NOMO-1 treated with DMSO at 0.1 percent for 48 hours (cell line): ENCODE results near the gene CEBPZOS.
"Not testable (repeated sequence)": the region's sequence is repeated elsewhere in the genome, so short reads cannot be mapped to it uniquely, and the experiment has no call there.

Experiments
- DNase-seq: peaks from one replicate; lab custom pipeline; 2025; ENCODE audit not compliant: unreplicated experiment; lab: John Stamatoyannopoulos, UW

CEBPZOS gene

GRCh38 chr2:37190290-37190689, 6.0 kb upstream of the CEBPZOS start:
- DNase-seq = peak; percentile 74

- DNase-seq = no peak
Observed at GRCh38 chr2:37191253-37191652, 5.0 kb upstream of the CEBPZOS start.

DNA sequence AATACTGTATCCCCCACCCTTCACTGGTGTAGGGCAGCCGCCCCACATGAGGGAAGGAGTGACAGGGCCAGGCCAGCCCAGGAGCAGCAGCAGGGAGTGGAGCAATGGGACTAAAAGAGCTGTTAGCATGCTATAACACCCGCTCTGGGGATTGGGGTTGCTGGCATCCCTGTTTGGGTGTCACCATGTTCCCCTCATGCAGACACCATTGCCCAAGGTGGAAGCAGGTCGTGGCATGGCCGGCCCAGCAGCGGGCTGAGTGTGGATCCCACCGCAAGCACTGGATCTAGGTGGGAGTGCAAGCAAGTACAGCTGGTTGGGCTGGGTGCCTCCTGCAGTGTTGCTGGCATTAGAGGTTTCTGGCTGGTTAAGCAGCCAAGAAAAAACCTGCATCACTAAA, 4.5 kb upstream of the CEBPZOS start:
- no peak for DNase-seq

DNA sequence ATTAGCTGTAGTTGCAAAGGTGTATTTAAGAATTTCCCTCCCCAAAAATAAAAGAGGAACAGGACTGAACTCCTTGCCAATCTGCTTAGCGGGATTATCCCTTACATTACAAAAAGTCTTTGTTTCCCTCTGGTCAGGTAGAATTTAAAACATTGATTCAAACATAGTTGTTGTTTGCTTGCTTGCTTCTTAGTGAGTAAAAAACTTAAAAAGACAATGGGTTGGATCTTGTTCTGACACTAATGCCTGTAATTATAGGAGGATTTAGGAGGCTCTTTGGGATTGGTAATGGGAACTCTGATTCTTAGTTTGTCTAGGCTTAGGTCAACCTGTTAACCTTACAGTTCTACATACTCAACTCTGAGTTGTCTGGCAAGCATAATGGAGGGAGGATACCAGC, 3.7 kb upstream of the CEBPZOS start:
- DNase-seq = no peak

- not testable (repeated sequence) for DNase-seq
Observed at GRCh38 chr2:37195862-37196319, 405 bp upstream of the CEBPZOS start.

DNA sequence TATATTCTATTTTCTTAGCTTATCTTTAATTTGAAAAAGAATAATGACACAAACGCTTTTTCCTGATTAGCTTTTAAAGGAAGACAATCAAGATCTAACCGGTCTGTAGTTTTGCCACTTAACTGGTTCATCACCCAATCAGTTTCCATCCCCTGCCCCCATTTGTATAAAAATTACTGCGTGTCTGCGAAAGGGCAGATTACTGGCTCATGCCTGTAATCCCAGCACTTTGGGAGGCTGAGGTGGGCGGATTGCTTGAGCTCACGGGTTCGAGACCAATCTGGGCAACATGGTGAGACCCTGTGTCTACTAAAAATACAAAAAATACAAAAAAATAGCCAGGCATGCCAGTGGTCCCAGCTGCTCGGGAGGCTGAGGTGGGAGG, 2.4 kb downstream of the CEBPZOS start:
- no peak for DNase-seq

DNA sequence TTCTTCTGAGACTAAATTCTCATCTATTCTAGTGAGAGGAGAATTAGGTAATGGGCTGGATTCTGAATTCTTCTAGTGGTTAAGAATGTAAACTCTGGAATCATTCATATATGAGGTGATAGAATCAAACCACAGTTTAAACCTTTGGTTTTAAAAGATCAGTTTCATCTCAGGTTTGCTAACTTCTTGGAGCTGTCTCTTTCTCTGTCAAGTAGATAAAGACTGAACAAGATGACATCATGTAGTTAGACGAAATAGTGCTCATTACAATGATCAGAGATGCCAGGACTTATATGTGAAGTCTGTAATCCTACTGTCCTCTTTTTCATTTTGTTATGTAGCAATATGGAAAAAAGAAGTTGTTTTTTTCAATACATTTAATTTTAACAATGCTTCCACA, 4.9 kb downstream of the CEBPZOS start:
- DNase-seq = no peak

DNA sequence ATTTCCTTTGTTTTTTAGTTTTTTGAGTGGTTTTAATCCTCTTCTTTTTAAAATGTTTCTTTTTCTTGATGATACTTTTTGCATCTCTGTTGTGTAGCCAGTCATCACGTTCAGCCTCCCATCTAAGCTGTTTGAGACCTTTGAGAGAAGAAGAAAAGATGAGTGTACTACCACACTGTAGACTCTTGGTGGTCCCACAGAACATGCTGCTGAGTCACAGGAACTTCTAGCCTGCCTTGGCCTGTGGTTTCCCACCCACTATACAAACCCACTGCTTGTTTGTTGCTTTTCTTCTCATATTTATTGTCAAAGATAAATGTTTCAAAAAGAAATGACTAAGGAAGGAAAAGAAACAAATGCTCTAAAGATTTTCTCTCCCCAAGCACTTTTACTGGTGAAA, 5.5 kb downstream of the CEBPZOS start:
- DNase-seq = no peak

- no peak for DNase-seq
Observed at GRCh38 chr2:37203708-37204107, 7.4 kb downstream of the CEBPZOS start.

DNA sequence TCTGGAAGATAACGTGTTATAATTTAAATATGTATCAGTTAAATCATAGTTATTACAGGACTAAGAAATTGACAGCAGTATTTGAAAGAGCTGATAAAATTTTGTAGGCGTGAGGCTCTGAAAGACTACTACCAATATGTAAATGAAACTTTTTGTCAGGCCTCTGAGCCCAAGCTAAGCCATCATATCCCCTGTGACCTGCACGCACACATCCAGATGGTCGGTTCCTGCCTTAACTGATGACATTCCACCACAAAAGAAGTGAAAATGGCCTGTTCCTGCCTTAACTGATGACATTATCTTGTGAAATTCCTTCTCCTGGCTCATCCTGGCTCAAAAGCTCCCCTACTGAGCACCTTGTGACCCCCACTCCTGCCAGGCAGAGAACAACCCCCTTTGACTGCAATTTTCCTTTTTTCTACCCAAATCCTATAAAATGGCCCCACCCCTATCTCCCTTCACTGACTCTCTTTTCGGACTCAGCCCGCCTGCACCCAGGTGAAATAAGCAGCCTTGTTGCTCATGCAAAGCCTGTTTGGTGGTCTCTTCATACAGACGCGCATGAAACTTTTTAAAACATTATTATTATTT, 8.9 kb downstream of the CEBPZOS start:
- DNase-seq = not testable (repeated sequence)

DNA sequence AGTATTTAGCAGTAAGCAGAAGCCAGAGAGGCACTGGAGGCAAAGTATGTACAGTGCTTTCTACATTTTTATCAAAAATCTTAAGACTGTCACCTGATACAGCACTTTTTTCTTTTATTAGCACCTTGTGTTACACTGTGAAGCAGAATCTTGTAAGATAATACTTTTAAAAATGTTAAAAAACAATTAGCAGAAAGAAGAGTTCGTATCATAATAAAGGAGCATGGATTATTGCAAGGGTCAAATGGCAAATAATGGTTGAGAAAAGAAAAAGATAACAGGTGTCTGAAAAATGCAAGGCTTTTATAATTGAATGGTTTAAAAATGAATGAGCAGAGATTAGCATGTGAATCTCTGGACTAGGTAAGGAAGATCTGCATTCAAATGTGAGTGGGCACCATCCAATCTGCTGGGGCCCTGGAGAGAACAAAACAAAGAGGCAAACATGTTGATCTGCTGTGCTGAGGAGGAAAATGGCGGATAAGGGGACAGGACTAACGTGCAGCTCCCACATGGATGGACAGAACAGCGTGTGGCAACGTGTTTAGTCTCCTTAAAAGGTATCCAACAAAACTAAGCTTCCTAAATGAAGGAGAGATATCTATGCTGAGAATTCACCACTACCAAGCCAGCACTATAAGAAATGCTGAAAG, 9.5 kb downstream of the CEBPZOS start:
- no peak for DNase-seq

GRCh38 chr2:37206760-37207159, 10.5 kb downstream of the CEBPZOS start:
- DNase-seq = not testable (repeated sequence)

DNA sequence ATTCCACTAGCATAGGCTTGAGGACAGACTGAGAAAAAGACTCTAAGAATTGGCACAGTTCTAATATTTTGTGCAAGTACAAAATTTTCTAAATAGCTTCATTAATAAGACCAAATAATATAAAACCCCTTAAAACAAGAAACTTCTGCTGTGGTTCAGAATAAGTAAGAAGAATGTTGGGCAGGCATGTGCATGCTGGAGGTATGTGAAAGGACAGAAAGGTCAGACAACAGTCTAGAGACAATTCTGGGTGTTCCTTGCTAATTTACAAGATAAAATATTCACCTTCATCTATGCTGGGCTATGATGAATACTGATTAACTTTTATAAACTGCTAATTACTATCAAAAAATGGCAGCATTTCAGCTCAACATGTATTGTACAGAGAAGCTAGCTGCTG, 14.9 kb downstream of the CEBPZOS start:
- DNase-seq = no peak

- no peak for DNase-seq
Observed at GRCh38 chr2:37211939-37212338, 15.6 kb downstream of the CEBPZOS start.

GRCh38 chr2:37215250-37215649, 19.0 kb downstream of the CEBPZOS start:
- DNase-seq = peak; percentile 41

- no peak for DNase-seq
Observed at GRCh38 chr2:37219046-37219445, 22.8 kb downstream of the CEBPZOS start.

GRCh38 chr2:37223131-37223530, 26.8 kb downstream of the CEBPZOS start:
- DNase-seq = no peak

GRCh38 chr2:37224063-37224462, 27.8 kb downstream of the CEBPZOS start:
- DNase-seq = no peak

- not testable (repeated sequence) for DNase-seq
Observed at GRCh38 chr2:37225129-37225528, 28.8 kb downstream of the CEBPZOS start.

GRCh38 chr2:37226863-37227262, 30.6 kb downstream of the CEBPZOS start:
- DNase-seq = no peak

GRCh38 chr2:37228788-37229187, 32.5 kb downstream of the CEBPZOS start:
- DNase-seq = no peak

DNA sequence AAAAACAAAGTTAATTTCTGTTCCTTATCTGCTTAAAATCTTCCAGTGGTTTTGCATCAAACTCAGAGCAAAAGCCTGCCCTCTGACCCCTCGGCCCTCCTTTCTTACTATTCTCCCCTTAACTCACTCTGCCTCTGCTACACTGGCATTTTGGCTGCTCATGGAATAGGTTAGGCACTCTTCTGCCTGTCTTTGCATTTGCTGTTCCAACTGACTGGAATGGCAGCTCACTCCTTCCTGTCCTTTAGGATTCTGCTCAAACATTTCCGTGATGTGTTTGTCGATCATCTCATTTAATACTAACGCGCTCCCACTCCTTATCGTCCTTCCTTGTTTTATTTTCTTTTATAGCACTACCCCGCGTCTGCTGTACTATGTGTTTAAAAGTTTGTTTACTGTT, 34.3 kb downstream of the CEBPZOS start:
- DNase-seq = no peak
